GM12891 (cell line): ENCODE measurements around the gene ATE1.

Experiments used
- POLR2A ChIP-seq: IDR thresholded peaks from 2 replicates; pipeline ENCODE4 v1.6.1; 2011; ENCODE audit warnings: low read depth, low read length, control low read depth
- POLR2AphosphoS5 ChIP-seq: IDR thresholded peaks from 2 replicates; pipeline ENCODE4 v1.6.1; 2011; ENCODE audit warnings: low read depth, low read length, control low read depth
- TAF1 ChIP-seq: IDR thresholded peaks from 2 replicates; pipeline ENCODE4 v1.6.1; 2011; ENCODE audit warnings: low read depth, low read length, control low read depth

DNA sequence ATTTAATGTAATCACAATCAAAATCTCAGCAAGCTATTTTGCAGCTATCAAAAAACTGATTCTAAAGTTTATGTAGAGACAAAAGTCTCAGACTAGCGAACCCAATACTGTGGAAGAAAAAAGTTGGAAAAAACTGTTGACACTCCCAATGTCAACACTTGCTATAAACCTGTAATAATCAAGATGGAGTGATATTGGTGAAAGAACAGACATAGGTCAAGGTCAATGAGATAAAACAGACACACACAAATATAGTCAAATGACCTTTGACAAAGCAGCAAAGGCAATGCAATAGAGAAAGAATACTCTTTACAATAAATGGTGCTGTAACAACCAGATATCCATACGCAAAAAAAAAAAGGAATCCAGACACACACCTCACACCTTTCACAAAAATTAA lies 84.5 kb downstream of the ATE1 start:
- TF ChIP-seq POLR2AphosphoS5 (no peak), POLR2A (no peak), TAF1 (no peak)
